ENCODE measurements around the gene ATOH8.

GRCh38 chr2:85729825-85730510, 23.8 kb upstream of the ATOH8 start:
- TF ChIP-seq CTCF (IDR thresholded peaks at IDR 0.05) (no peak), POLR2A (IDR thresholded peaks at IDR 0.05) (no peak)

Measured in uterus (tissue), 2 donors.